ENCODE data around the gene FLT4. TPM values are rescaled to one million over a fixed set of nuclear protein-coding genes. Genes with fewer than 3 reads are reported as not detected.

The FLT4 gene
- total RNA-seq, 4 donors from 2014 or later: 3.1 to 47.5 (median 8.0) TPM

DNA sequence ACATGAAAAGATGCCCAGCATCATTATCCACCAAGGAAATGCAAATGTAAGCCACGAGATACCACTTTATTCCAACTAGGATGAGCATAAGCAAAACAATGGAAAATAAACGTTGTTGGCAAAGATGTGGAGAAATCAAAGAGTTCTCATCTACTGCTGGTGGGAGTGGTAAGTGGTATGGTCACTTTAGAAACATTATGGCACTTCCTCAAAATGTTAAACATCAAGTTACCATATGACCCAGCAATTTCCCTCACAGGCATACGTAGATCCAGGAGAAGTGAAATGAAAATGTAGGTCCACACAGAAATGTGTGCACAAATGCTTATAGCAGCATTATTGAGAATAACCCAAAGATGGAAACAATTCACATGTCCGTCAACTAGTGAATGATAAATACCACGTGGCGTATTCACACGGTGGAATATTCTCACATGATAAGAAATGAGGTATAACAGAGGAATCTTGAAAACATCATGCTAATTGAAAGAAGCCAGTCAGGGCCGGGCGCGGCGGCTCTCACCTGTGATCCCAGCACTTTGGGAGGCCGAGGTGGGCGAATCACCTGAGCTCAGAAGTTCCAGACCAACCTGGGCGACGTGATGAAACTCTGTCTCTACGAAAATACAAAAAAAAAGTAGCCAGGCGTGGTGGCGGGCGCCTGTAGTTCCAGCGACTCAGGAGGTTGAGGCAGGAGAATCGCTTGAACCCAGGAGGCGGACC lies 16.4 kb upstream of the FLT4 start:
- TF ChIP-seq, protein P1, sequence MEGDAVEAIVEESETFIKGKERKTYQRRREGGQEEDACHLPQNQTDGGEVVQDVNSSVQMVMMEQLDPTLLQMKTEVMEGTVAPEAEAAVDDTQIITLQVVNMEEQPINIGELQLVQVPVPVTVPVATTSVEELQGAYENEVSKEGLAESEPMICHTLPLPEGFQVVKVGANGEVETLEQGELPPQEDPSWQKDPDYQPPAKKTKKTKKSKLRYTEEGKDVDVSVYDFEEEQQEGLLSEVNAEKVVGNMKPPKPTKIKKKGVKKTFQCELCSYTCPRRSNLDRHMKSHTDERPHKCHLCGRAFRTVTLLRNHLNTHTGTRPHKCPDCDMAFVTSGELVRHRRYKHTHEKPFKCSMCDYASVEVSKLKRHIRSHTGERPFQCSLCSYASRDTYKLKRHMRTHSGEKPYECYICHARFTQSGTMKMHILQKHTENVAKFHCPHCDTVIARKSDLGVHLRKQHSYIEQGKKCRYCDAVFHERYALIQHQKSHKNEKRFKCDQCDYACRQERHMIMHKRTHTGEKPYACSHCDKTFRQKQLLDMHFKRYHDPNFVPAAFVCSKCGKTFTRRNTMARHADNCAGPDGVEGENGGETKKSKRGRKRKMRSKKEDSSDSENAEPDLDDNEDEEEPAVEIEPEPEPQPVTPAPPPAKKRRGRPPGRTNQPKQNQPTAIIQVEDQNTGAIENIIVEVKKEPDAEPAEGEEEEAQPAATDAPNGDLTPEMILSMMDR (IDR thresholded peaks at IDR 0.05; ENCODE audit: low read depth): no peak

- TF ChIP-seq, protein P1 (IDR thresholded peaks at IDR 0.05; ENCODE audit: low read depth): no peak
Observed at GRCh38 chr5:180658774-180659564, 9.6 kb upstream of the FLT4 start.

DNA sequence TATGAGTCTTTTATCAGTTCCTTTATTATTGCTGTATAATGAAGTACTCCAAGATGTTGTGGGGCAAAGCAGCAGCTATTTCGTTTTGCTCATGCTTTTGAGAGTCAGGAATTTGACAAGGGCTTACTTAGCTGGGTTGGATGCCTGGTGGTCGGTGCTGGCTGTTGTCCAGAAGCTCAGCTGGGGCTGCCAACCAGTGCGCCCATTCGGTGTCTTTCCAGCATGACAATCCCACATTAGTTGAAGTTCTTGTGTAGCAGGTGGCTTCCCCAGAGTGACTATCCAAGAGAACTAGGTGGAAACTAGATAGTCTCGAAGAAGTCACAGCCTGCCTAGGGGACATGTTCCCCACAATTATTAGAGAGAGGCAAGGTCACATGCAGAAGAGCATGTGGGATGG lies 3.4 kb upstream of the FLT4 start:
- TF ChIP-seq, protein P1 (IDR thresholded peaks at IDR 0.05; ENCODE audit: low read depth): no peak

DNA sequence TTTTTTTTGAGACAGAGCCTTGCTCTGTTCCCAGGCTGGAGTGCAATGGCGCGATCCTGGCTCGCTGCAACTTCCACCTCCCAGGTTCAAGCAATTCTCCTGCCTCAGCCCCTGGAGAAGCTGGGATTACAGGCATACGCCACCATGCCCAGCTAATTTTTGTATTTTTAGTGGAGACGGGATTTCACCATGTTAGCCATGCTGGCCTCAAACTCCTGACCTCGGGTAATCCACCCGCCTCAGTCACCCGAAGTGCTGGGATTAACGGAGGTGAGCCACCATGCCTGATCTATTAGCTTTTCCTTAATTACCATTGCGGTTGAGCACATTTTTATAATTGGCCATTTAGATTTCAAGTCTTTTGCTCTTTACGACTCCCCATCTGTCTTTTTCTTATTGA lies 2.9 kb upstream of the FLT4 start:
- TF ChIP-seq, protein P1 (IDR thresholded peaks at IDR 0.05; ENCODE audit: low read depth): no peak

GRCh38 chr5:180648658-180649296 lies 623 bp downstream of the FLT4 start:
- TF ChIP-seq, protein P1 (IDR thresholded peaks at IDR 0.05; ENCODE audit: low read depth): no peak

- TF ChIP-seq, protein P1 (IDR thresholded peaks at IDR 0.05; ENCODE audit: low read depth): no peak
Observed at GRCh38 chr5:180647941-180648500, 1.4 kb downstream of the FLT4 start.

GRCh38 chr5:180647465-180647864 lies 1.9 kb downstream of the FLT4 start:
- TF ChIP-seq, protein P1 (IDR thresholded peaks at IDR 0.05; ENCODE audit: low read depth): no peak
